Islet of Langerhans (tissue), 1 donor: Measurements from ENCODE around the gene INSL3.

Experiments
- FAIRE-seq: peaks from one replicate; lab custom pipeline; 2011; peaks lifted over from hg19 to GRCh38; lab: Jason Lieb, UNC

The INSL3 gene

DNA sequence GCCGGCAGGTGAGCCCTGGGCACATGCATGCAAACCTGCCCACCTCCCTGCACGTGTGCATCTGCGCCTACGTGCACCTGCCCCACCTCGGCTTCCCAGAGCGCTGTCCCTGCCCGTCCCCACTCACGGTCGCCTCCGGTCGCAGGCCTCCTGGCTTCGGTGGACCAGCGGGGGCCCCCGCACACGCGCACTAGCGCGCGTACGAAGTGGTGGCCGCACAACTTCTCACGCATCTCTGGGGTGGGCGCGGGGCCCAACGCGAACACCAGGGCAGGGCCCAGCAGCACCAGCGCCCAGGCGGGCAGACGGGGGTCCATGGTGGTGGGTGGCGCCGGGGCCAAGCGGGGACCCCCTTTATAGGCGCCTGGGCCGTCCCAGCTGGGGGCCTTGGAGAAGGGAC, at the start of gene INSL3:
Gene INSL3 (minus strand): TSS at position 330 of the 400 bp plus-strand sequence. CDS start 13 bp downstream, at position 317.
- FAIRE-seq, result no peak

DNA sequence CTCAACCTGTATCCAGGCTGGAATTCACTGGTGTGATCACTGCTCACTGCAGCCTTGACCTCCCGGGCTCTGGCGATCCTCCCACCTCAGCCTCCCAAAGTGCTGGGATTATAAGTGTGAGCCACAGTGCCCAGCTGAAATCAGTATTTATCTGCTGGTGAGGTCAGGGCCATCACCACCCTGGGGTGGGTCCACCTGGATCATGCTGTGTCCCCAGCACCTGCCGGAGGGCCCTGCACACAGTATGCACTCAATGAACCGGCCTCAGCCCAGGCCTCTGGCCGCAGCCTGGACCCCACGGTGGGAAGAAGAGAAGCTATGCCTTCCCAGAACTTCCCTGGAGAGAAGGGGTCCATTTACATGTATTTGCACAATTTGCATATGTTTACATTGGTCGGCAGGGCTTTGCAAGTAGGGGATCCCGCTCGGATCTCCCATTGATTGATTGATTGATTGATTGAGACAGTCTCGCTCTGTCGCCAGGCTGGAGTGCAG, 47.8 kb upstream of the INSL3 start:
- no peak for FAIRE-seq

- FAIRE-seq, result no peak
Observed at GRCh38 chr19:17868669-17869068, 47.4 kb upstream of the INSL3 start.

GRCh38 chr19:17866964-17867486, 45.7 kb upstream of the INSL3 start:
- FAIRE-seq, result no peak

DNA sequence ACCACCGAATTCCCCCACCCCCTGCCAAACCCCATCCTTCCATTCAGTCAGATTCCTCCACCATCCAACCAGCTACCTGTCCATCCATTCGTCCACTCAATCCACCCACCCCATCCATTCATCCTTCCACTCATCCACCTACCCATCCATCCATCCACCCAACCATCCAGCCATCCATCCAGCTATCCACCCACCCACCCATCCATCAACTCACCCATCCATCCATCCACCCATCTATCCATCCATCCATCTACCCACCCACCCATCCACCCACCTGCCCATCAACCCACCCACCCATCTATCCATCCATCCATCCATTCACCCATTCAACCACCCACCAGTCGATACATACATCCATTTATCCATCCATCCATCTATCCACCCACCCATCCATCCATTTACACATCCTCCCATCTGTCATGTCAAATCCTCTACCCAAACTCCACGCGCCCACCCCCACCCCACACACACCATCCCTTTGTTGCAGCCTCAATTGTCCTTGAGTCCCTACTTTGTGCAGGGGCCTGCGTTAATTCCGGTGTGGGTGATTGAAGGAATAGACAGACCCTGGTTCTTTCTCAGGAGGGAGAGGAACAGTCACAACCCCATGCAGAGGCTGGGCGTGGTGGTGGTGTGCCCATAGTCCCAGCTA, 45.1 kb upstream of the INSL3 start:
- no peak for FAIRE-seq

DNA sequence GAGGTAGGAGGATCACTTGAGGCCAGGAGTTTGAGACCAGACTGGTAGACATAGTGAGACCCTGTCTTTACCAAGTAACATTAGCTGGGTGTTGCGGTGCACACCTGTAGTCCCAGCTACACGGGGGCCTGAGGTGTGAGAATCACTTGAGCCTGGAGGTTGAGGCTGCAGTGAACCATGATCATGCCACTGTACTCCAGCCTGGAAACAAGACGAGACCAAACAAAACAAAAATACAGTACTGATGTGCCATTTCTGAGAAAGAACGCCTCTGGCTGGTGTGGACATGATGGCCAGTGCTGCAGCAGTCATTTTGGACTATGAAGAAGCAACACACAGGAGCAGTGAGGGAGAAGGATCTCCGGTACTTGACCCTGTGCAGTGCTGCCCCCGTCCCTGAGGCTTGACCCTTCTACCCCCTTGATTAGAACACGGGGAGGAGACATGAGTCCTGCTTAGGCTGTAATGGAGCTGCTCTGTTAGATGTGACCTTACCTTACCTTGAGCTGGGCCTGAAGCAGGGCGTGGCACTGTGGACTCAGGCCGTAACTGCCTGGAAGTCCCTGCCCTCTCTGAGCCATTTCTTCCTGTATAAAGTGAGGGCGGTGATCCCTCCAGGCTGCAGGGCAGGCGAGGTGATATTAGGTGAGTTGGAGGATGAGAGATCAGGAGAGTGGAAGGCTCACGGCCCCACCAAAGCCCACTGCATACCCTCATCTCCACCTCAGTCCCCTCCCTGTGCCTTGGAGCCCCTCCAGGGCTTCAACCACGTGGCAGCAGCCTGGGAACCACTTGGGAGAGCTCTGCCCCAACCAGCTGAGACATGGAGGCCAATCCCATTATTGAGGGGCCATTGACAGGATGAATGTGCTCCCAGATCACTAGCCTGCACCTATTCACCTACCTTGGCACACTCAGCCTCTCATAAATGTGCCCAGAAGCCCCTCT, 44.3 kb upstream of the INSL3 start:
- no peak for FAIRE-seq

DNA sequence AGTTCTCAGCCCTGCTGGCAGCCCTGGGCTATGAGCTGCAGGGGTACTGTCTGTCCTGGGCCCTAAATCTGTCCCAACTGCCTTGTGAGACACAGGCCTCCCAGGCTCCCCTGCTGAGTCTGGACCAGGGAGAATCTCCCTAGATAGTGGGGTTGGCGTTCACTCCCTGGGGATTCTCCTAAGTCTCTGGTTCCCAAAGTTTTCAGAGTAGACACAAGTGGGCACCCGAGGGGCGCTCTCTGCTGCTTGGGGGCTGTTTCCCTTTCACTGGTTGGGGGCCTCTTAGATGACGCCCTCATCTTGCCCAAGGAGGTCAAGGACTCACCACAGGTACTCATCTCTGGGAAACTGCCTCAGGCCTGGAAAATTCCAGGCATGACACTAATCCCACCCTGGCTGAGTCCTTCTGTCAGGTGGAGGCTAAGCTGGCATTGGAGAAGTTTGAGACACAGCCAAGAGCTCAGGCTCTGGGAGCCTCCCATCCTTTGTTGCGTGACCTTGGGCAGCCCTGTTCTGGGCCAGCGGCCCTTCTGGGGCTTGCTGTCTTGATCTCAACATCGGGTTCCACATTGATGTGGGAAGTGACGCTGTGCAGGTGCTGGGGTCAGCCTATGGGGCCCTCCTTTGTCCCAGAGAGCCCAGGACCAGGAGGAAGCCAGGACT, 42.3 kb upstream of the INSL3 start:
- FAIRE-seq, result no peak

- no peak for FAIRE-seq
Observed at GRCh38 chr19:17862711-17863519, 41.6 kb upstream of the INSL3 start.

GRCh38 chr19:17861542-17862402, 40.5 kb upstream of the INSL3 start:
- FAIRE-seq, result no peak

DNA sequence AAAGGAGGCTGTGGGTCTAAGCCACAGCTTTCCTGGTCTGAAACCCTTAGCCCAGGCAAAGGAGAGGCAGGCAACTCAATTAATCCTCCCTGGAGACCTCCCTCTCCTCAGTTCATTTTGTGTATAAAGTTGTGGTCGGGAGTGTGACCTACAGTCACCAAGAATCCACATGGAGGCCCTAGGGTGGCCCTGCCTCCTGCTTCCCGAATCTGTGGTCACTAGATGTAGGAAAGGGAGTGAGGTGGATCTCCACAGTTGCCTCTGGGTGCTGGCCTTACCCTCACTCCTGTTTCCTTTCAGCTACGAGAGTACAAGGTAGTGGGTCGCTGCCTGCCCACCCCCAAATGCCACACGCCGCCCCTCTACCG, 39.7 kb upstream of the INSL3 start:
- no peak for FAIRE-seq

DNA sequence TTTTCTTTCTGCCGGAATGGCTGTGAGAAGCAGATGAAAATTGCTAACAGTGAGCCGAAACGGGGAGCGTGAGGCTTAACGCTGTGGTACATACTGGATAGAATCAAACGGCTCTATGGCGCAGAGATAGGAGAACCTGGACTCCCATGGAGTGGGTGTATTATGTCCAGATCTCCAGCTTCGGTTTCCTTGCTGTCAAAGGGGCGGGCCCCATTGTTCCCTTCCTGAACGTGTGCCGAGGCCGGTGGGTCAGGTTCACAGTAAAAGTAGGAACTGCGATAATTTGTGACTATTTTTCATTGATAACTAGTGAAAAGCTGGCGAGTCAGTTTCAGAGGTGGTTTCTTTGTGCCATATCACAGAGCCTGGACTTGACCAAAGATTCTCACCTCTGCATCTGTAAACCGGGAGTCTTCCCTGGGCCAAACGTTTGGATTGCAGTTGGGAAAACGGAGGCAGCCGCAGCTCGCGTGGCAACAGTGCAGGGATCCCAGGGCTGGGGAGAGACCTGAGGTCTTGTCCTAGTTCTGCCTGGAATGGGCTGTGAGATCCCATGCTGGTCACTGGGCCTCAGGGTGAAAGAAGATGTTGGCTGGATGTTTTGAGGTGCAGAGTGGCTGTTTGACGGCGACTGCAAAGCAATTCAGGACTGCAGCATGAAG, 39.1 kb upstream of the INSL3 start:
- no peak for FAIRE-seq

- peak; percentile 86 for FAIRE-seq
Observed at GRCh38 chr19:17859533-17860330, 38.4 kb upstream of the INSL3 start, which contains the start of gene RPL18A. Gene RPL18A (plus strand): TSS chr19:17859910. CDS start chr19:17859957, 47 bp downstream.

DNA sequence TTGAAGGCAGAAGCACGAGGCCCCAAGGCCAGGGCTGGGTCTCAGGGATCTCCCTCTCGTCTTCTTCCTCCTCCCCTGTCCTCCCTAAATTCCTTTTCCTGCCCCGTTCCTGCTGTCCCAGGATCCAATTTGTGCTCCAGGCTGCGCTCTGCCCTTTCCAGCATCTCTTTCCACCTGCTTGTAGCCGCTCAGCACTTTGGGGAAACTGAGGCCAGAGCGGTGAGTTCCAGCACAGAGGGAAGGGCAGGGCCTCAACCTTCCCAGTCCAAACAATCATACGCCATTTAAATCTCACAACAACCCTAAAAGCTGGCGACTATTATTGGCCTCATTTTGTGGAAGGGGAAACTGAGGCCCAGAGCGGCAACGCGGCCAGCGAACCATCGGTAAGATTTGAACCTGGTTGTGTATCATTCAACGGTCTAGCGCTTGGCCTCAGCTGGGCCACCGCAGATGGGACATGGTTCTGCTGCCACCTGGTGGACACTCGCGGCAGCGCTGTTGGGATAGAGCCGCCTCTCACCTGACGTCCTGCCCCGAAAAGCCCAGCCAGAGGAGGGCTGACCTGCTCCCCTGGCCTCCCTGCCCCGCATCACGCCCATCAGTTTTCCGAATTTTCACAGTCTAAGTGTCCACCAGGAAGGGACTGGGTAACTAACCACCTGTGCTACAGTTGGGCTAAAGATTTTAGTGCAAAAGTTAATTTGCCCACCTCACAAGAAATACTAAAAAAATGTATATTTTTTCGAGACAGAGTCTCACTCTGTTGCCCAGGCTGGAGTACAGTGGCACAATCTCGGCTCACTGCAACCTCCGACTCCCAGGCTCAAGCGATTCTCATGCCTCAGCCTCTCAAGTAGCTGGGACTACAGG, 34.2 kb upstream of the INSL3 start:
- FAIRE-seq, result no peak

DNA sequence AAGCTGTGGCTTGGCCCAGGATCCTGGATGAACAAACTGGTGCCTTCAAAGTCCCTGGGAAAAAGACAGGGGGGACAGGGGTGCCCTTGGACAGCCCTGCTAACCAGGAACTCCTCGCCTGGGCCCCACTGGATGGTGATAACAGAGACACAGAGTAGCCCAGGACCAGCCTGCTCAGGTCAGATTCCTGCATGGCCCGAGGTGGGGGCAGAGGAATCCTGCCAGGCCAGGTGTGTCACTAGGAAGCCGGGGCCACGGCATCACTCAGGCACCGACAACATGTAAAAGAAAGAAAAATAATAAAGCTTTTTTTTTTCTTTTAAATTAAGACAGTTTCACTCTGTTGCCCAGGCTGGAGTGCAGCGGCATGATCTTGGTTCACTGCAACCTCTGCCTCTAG, 32.7 kb upstream of the INSL3 start:
- no peak for FAIRE-seq

GRCh38 chr19:17848595-17849292, 27.4 kb upstream of the INSL3 start:
- no peak for FAIRE-seq

DNA sequence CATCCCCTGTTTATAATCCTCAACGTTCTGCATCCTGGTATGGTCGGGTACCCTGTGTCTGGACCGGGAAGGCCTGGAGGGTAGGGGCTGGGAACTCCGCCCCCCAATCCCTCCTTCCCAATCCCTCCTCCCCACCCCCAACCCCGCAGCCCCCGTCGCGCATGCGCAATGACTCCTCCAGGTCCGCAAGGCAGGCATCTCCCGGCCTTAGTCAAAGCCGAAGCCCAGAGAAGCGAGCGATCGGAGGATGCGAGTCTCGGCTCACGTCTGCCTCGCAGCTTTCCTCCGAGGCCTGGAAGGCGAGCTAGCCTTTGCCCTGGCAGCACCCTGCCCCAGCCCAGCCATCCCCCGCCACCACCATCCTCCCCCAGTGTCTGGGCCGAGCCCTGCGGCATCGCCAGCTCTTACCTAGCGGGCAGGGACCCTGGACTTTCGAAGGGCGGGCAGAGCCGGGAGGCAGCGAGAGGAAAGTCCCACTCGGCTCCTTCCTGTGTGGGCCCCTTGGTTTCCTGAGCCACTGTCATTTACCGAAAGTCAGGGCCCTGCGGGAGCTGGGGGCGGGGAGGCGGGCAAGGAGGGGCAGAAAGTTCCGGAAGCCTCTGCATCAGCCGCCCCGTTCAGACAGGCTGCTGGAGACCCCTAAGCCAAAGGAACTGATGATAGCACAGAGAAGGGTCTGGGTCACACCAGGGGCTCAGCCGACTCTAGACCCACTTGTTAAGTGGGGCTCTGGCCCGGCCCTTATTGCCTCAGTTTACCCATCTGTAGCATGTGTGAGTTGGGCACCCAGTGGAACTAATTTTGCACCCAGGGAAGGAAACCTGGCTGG, 26.4 kb upstream of the INSL3 start, which contains the start of gene JAK3:
Gene JAK3 (minus strand): TSS at position 445 of the 829 bp plus-strand sequence. CDS start 3,565 bp downstream, outside the sequence.
- FAIRE-seq, result no peak
